ENCODE measurements around the gene CDH23. TPM values are rescaled to one million over a fixed set of nuclear protein-coding genes. Genes with fewer than 3 reads are reported as not detected.

CDH23 gene
- polyA plus RNA-seq, 1 donor (not counting 4 experiments of a cell fraction or from before 2014, with no cell fraction given): 0.01 TPM

DNA sequence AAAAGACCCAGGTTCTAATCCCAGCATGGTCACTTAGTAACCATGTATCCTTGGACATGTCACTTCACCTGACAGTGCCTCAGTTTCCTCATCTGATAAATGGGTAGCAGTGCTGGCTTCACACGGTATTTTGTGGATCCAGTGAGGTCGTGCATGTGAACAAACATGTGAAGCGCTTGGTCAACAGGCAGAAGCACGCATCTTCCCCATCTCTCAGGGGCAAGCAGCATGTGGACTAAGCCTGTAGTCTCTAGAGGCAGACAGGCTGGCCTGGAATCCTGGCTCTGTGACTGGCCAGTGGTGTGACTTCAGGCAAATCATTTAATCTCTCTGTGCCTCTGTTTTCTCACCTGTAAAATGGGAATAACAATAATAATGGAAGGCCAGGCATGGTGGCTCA is 207.0 kb downstream of the CDH23 start:
- dilution Hi-C loops (cut with MboI; ENCODE audit: extremely low pct_ligation_motif_present, low sequenced_read_pairs): no loop called here
- Histone ChIP-seq H3K79me2 (ENCODE audit: control insufficient read depth, insufficient read depth, low read length) (no peaks in the 10 kb centered on the region), H4K20me1 (ENCODE audit: control insufficient read depth, extremely low read depth, insufficient read depth, low read length) (no peaks in the 10 kb centered on the region), H3K4me2 (ENCODE audit: control insufficient read depth, extremely low read depth, insufficient read depth, low read depth, low read length) (no peak overlapping the region), H3K9me1 (ENCODE audit: control insufficient read depth, extremely low read depth, insufficient read depth, low read length) (no peaks in the 10 kb centered on the region), H3K9me3 (ENCODE audit: control insufficient read depth, low read depth, low read length) (no peaks in the 10 kb centered on the region), H3K4me3 (ENCODE audit: control insufficient read depth in 2 of 3, extremely low read depth in 1 of 3, insufficient read depth in 2 of 3, low read depth in 1 of 3, low read length in 3 of 3) (no peak overlapping the region), H3K4me1 (ENCODE audit: control insufficient read depth, extremely low read depth, insufficient read depth, low read length) (no peaks in the 10 kb centered on the region), H3K27me3 (ENCODE audit: control insufficient read depth, extremely low read depth, insufficient read depth, low read length) (peaks cover 4% of the 10 kb centered on the region), H2AFZ (ENCODE audit: control insufficient read depth, low read length) (no peak overlapping the region), H3K36me3 (ENCODE audit: control insufficient read depth in 2 of 2, extremely low read depth in 1 of 2, insufficient read depth in 2 of 2, low read length in 2 of 2) (no peaks in the 10 kb centered on the region), H3K27ac (ENCODE audit: control insufficient read depth, insufficient read depth, low read length) (no peak overlapping the region), H3K9ac (ENCODE audit: control insufficient read depth, extremely low read depth, insufficient read depth, low read length) (no peak overlapping the region)
- DNase-seq (ENCODE audit: low read depth, low spot score) (no peak), FAIRE-seq (no peak)
- TF ChIP-seq, protein P1, sequence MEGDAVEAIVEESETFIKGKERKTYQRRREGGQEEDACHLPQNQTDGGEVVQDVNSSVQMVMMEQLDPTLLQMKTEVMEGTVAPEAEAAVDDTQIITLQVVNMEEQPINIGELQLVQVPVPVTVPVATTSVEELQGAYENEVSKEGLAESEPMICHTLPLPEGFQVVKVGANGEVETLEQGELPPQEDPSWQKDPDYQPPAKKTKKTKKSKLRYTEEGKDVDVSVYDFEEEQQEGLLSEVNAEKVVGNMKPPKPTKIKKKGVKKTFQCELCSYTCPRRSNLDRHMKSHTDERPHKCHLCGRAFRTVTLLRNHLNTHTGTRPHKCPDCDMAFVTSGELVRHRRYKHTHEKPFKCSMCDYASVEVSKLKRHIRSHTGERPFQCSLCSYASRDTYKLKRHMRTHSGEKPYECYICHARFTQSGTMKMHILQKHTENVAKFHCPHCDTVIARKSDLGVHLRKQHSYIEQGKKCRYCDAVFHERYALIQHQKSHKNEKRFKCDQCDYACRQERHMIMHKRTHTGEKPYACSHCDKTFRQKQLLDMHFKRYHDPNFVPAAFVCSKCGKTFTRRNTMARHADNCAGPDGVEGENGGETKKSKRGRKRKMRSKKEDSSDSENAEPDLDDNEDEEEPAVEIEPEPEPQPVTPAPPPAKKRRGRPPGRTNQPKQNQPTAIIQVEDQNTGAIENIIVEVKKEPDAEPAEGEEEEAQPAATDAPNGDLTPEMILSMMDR (optimal IDR thresholded peaks at IDR 0.05 in 1 of 3, IDR thresholded peaks at IDR 0.05 in 1 of 3, conservative IDR thresholded peaks at IDR 0.05 in 1 of 3; ENCODE audit: extremely low read depth in 1 of 3, insufficient read depth in 2 of 3, low read length in 3 of 3): no peak

DNA sequence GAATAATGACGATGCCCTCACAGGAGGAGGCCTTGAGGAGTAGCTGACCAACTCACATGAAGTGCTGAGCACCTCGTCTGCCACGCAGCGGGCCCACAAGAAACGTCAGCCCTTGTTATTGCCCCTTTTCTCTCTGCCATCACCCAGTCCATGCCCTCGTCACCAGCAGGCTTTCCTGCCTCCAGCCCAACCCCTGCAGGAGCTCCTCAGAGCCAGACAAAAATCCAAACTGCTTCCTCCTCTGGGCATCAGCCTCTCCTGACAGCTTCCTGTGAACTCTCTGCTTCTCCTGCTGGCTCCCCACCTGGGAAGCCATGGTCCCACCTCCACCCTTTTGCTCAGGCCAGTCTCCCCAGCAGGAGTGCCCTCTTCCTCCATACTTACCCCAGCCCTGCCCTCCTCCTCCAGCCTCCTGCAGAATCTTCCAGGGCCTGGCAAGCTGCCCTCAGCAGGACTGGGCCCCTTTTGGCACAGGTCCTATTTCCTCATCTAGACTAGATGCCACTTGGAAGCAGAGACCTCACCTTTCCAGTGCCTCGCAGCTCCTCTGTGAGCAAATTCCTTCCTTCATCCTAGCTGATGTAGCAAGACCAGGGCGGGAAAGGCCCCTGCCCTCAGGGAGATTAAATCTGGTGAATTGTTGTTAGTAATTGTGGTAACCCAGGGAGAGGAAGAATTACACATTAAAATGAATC is 207.8 kb downstream of the CDH23 start:
- Histone ChIP-seq H3K9ac (ENCODE audit: control insufficient read depth, extremely low read depth, insufficient read depth, low read length) (no peak overlapping the region), H3K27ac (ENCODE audit: control insufficient read depth, insufficient read depth, low read length) (no peak overlapping the region), H3K4me2 (ENCODE audit: control insufficient read depth, extremely low read depth, insufficient read depth, low read depth, low read length) (no peak overlapping the region), H3K79me2 (ENCODE audit: control insufficient read depth, insufficient read depth, low read length) (no peaks in the 10 kb centered on the region), H3K4me1 (ENCODE audit: control insufficient read depth, extremely low read depth, insufficient read depth, low read length) (no peaks in the 10 kb centered on the region), H3K4me3 (ENCODE audit: control insufficient read depth in 2 of 3, extremely low read depth in 1 of 3, insufficient read depth in 2 of 3, low read depth in 1 of 3, low read length in 3 of 3) (no peak overlapping the region), H3K27me3 (ENCODE audit: control insufficient read depth, extremely low read depth, insufficient read depth, low read length) (peaks cover 3% of the 10 kb centered on the region), H3K36me3 (ENCODE audit: control insufficient read depth in 2 of 2, extremely low read depth in 1 of 2, insufficient read depth in 2 of 2, low read length in 2 of 2) (no peaks in the 10 kb centered on the region), H3K9me1 (ENCODE audit: control insufficient read depth, extremely low read depth, insufficient read depth, low read length) (no peaks in the 10 kb centered on the region), H2AFZ (ENCODE audit: control insufficient read depth, low read length) (no peak overlapping the region), H4K20me1 (ENCODE audit: control insufficient read depth, extremely low read depth, insufficient read depth, low read length) (no peaks in the 10 kb centered on the region), H3K9me3 (ENCODE audit: control insufficient read depth, low read depth, low read length) (no peaks in the 10 kb centered on the region)
- DNase-seq (ENCODE audit: low read depth, low spot score): no peak
- no peak for FAIRE-seq
- dilution Hi-C loops (cut with MboI; ENCODE audit: extremely low pct_ligation_motif_present, low sequenced_read_pairs): no loop called here
- TF ChIP-seq, protein P1 (optimal IDR thresholded peaks at IDR 0.05 in 1 of 3, IDR thresholded peaks at IDR 0.05 in 1 of 3, conservative IDR thresholded peaks at IDR 0.05 in 1 of 3; ENCODE audit: extremely low read depth in 1 of 3, insufficient read depth in 2 of 3, low read length in 3 of 3): no peak
- TF ChIP-seq EZH2 (IDR thresholded peaks at IDR 0.05; ENCODE audit: low read length): no peak
